Fibroblast of lung (primary cell): ENCODE measurements around the gene BPGM.

Experiments used
- CTCF ChIP-seq, 2 donors: IDR thresholded peaks in 1 of 2; conservative IDR thresholded peaks in 1 of 2; 1 replicate in 1 of 2; 2 replicates in 1 of 2; pipeline ENCODE4 v1.5.1; 2011 to 2012; ENCODE audit warnings: low read length in 2 of 2, control low read depth in 1 of 2, inconsistent platforms in 1 of 2, low read depth in 1 of 2, mild to moderate bottlenecking in 1 of 2
- EZH2 ChIP-seq: IDR thresholded peaks from 2 replicates; pipeline ENCODE4 v1.5.1; 2012; ENCODE audit warnings: low read length, control low read depth, mild to moderate bottlenecking; ENCODE audit errors: missing control alignments

DNA sequence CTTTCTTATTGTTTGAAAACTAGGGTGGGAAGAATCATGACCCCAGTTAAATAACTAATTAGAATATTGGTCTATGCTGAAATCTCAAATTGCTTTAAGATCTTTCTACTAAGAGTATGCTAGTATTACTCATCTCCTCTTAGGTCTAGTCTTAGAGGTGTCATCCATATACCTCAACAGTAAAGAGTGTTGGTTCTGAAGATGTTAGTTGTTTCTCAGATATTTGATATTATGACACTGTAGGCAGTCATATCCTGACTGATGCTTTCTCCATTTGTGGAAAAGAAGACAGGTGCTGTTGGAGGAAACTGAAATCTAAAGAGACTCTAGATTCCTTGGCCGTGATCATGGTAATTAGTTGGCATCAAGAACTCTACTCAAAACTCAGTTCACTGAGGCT is 21.2 kb downstream of the BPGM start:
- TF ChIP-seq EZH2 = no peak
- TF ChIP-seq CTCF (conservative IDR thresholded peaks at IDR 0.05 in 1 of 2, IDR thresholded peaks at IDR 0.05 in 1 of 2; ENCODE audit: low read depth in 1 of 2, low read length in 2 of 2) = no peak
